Suprapubic skin (tissue), 4 donors: ENCODE measurements around the gene CELSR1.

Experiments
- CTCF ChIP-seq, 2 donors: fragments of 200-600 bp in 1 of 2; fragments of 450-650 bp in 1 of 2; sonication (generic) in 1 of 2; IDR thresholded peaks; one replicate each; pipeline ENCODE4 v1.5.1; 2016 to 2019; ENCODE audit warnings: antibody characterized with exemption in 2 of 2, mild to moderate bottlenecking in 1 of 2, moderate library complexity in 1 of 2
- POLR2A ChIP-seq, 2 donors: fragments of 450-650 bp; IDR thresholded peaks; one replicate each; pipeline ENCODE4 v1.6.1; 2017; ENCODE audit warnings: antibody characterized with exemption in 2 of 2, mild to moderate bottlenecking in 2 of 2, moderate library complexity in 2 of 2
- POLR2AphosphoS5 ChIP-seq, 3 donors: sonication (generic); formaldehyde crosslinking; IDR thresholded peaks; one replicate each; pipeline ENCODE4 v1.6.1; 2017; ENCODE audit warnings: antibody characterized with exemption in 3 of 3

- no peak for TF ChIP-seq POLR2A (IDR thresholded peaks at IDR 0.05)
- TF ChIP-seq POLR2AphosphoS5 (IDR thresholded peaks at IDR 0.05), result no peak
- TF ChIP-seq CTCF (IDR thresholded peaks at IDR 0.05), result no peak
Measured at GRCh38 chr22:46390105-46390651, 147.2 kb downstream of the CELSR1 start.
